ENCODE results near the gene MITF. TPM values are rescaled to one million over a fixed set of nuclear protein-coding genes. Genes with fewer than 3 reads are reported as not detected.
A peak's percentile ranks its signal among the peaks of the same experiment; 100 is the strongest.

Gene MITF
- total and polyA plus RNA-seq, 2 of the 4 experiments (the other 2 are of a cell fraction), result 6.5 to 16.7 TPM

GRCh38 chr3:69750549-69750948, 11.3 kb downstream of the MITF start:
- Histone ChIP-seq H3K27ac (ENCODE audit: insufficient read depth, low read length) (no peak overlapping the region), H3K79me1 (ENCODE audit: low read depth in 1 of 2, low read length in 2 of 2) (peaks cover 20 to 45% of the 10 kb centered on the region in 2 experiments), H3K9me3 (ENCODE audit: control insufficient read depth, insufficient read depth, low read length) (peaks cover 6% of the 10 kb centered on the region), H2AK9ac (replicated peaks; ENCODE audit: low read depth, low read length, poor library complexity) (no peak overlapping the region), H2BK120ac (ENCODE audit: low read depth, low read length) (peak overlapping the region; percentile 70; the same call in 1 of the 2 replicates), H3K4me1 (ENCODE audit: control insufficient read depth, insufficient read depth, low read length) (peaks cover 26% of the 10 kb centered on the region), H3K9ac (ENCODE audit: low read depth, low read length) (no peak overlapping the region), H3K9me1 (ENCODE audit: insufficient read depth, low read length) (peaks cover 18% of the 10 kb centered on the region), H4K8ac (ENCODE audit: low read depth in 2 of 2, low read length in 2 of 2) (peak overlapping the region in 1 of 2 experiments; percentile 67; a peak in 2 of 4 replicates), H3K4me3 (ENCODE audit: insufficient read depth, low read depth, low read length) (no peak overlapping the region), H3K23ac (ENCODE audit: low read depth, low read length) (no peak overlapping the region), H3K56ac (ENCODE audit: extremely low read depth, insufficient read depth, low read length) (no peak overlapping the region), H3K36me3 (ENCODE audit: control insufficient read depth, insufficient read depth, low read length) (peaks cover 1% of the 10 kb centered on the region; the same call in 1 of the 2 replicates), H3K14ac (replicated peaks; ENCODE audit: low read depth, low read length) (peak overlapping the region; percentile 60), H4K5ac (ENCODE audit: low read depth, low read length) (no peak overlapping the region), H2BK20ac (ENCODE audit: low read depth, low read length) (peak overlapping the region; percentile 65), H2BK15ac (ENCODE audit: low read depth, low read length) (peak overlapping the region; percentile 79; the same call in 2 of the 3 replicates), H3K27me3 (ENCODE audit: control insufficient read depth, insufficient read depth, low read length) (no peaks in the 10 kb centered on the region), H2AK5ac (ENCODE audit: low read depth, low read length) (peak overlapping the region; percentile 7; the same call in 1 of the 2 replicates), H3K4me2 (ENCODE audit: low read depth, low read length) (no peak overlapping the region), H2BK5ac (ENCODE audit: low read depth, low read length, poor library complexity, severe bottlenecking) (peak overlapping the region; percentile 31), H4K20me1 (ENCODE audit: insufficient read depth, low read length) (peaks cover 3% of the 10 kb centered on the region; the same call in 1 of the 2 replicates), H4K91ac (ENCODE audit: insufficient read depth, low read depth, low read length) (no peak overlapping the region), H3K18ac (ENCODE audit: low read depth, low read length) (no peak overlapping the region; the same call in 1 of the 2 replicates), H3K4ac (ENCODE audit: low read depth, low read length) (peak overlapping the region; percentile 50), H2AFZ (replicated peaks; ENCODE audit: low read length, poor library complexity) (no peak overlapping the region)
- no peak for TF ChIP-seq RCOR1 (IDR thresholded peaks at IDR 0.05; ENCODE audit: insufficient replicate concordance, low read length)
- no peak for TF ChIP-seq MXI1 (IDR thresholded peaks at IDR 0.05; ENCODE audit: borderline replicate concordance, low read depth, low read length)
- TF ChIP-seq RAD21 (IDR thresholded peaks at IDR 0.05; ENCODE audit: low read length), result no peak
- TF ChIP-seq MAZ (IDR thresholded peaks at IDR 0.05; ENCODE audit: borderline replicate concordance, low read depth, low read length), result no peak
- TF ChIP-seq CHD1 (IDR thresholded peaks at IDR 0.05; ENCODE audit: low read depth, low read length), result no peak
- TF ChIP-seq BHLHE40 (IDR thresholded peaks at IDR 0.05; ENCODE audit: low read depth, low read length), result no peak
- TF ChIP-seq RFX5 (IDR thresholded peaks at IDR 0.05; ENCODE audit: low read depth, low read length), result no peak
- TF ChIP-seq NFE2L2 (IDR thresholded peaks at IDR 0.05; ENCODE audit: low read depth, low read length), result no peak
- no peak for TF ChIP-seq CEBPB (IDR thresholded peaks at IDR 0.05; ENCODE audit: low read depth, low read length)
- TF ChIP-seq CTCF (conservative IDR thresholded peaks at IDR 0.05; ENCODE audit: low read depth, low read length), result no peak
- TF ChIP-seq MAFK (IDR thresholded peaks at IDR 0.05; ENCODE audit: low read depth, low read length), result no peak
- no peak for TF ChIP-seq POLR2A (IDR thresholded peaks at IDR 0.05; ENCODE audit: low read depth, low read length)
- no peak for TF ChIP-seq USF2 (IDR thresholded peaks at IDR 0.05; ENCODE audit: low read depth, low read length)
- TF ChIP-seq FOS (IDR thresholded peaks at IDR 0.05; ENCODE audit: low read depth, low read length), result no peak
- TF ChIP-seq ELK1 (IDR thresholded peaks at IDR 0.05; ENCODE audit: borderline replicate concordance, low read depth, low read length), result no peak
- TF ChIP-seq SMC3 (IDR thresholded peaks at IDR 0.05; ENCODE audit: low read depth, low read length), result no peak
- DNase-seq, result no peak
- no peak for ATAC-seq (ENCODE audit: low read depth)
- POLR2A ChIA-PET (ENCODE audit: unreplicated experiment), result no interaction called here
- no CpG with 5 or more reads among the region's 2 CpGs for WGBS, 2 experiments (ENCODE audit: extremely low coverage in 2 of 2, insufficient read length in 1 of 2)
- dilution Hi-C loops (cut with HindIII; ENCODE audit: low sequenced_read_pairs, unreplicated experiment) (no loop called here), intact Hi-C loops (cut with micrococcal nuclease) (no loop called here), in situ Hi-C loops (cut with MboI; ENCODE audit: low sequenced_read_pairs) (no loop called here)
- no TSS peak for BruUV-seq (replicated peaks)
- CTCF ChIA-PET, result no interaction called here

Data from IMR-90 (cell line).